Measurements from ENCODE around the gene WFDC6.

The WFDC6 gene

GRCh38 chr20:45497971-45498494 is 41.2 kb downstream of the WFDC6 start:
- H3K4me1 ChIP-seq (ENCODE audit: low read depth, poor library complexity, severe bottlenecking) = no peaks in the 10 kb centered on the region
- no peaks in the 10 kb centered on the region for H4K20me1 ChIP-seq (ENCODE audit: insufficient read depth)
- no peaks in the 10 kb centered on the region for H3K27me3 ChIP-seq (ENCODE audit: insufficient read depth, low read depth)
- no peak overlapping the region for H3K9ac ChIP-seq
- H3K79me2 ChIP-seq (ENCODE audit: insufficient read depth, low read depth) = no peaks in the 10 kb centered on the region
- TF ChIP-seq, protein P1, sequence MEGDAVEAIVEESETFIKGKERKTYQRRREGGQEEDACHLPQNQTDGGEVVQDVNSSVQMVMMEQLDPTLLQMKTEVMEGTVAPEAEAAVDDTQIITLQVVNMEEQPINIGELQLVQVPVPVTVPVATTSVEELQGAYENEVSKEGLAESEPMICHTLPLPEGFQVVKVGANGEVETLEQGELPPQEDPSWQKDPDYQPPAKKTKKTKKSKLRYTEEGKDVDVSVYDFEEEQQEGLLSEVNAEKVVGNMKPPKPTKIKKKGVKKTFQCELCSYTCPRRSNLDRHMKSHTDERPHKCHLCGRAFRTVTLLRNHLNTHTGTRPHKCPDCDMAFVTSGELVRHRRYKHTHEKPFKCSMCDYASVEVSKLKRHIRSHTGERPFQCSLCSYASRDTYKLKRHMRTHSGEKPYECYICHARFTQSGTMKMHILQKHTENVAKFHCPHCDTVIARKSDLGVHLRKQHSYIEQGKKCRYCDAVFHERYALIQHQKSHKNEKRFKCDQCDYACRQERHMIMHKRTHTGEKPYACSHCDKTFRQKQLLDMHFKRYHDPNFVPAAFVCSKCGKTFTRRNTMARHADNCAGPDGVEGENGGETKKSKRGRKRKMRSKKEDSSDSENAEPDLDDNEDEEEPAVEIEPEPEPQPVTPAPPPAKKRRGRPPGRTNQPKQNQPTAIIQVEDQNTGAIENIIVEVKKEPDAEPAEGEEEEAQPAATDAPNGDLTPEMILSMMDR (conservative IDR thresholded peaks at IDR 0.05; ENCODE audit: low read depth, low read length) = no peak
- no peak overlapping the region for H3K4me3 ChIP-seq (IDR thresholded peaks at IDR 0.05; ENCODE audit: insufficient read depth, low read depth, low read length)
- no peaks in the 10 kb centered on the region for H3K36me3 ChIP-seq (ENCODE audit: insufficient read depth)
- H3K4me2 ChIP-seq = no peak overlapping the region
- H2AFZ ChIP-seq (ENCODE audit: low read depth) = no peak overlapping the region
- H3K27ac ChIP-seq = no peak overlapping the region

- Histone ChIP-seq H3K4me1 (ENCODE audit: low read depth, poor library complexity, severe bottlenecking) (no peaks in the 10 kb centered on the region), H2AFZ (ENCODE audit: low read depth) (no peak overlapping the region), H3K36me3 (ENCODE audit: insufficient read depth) (no peaks in the 10 kb centered on the region), H3K27ac (no peak overlapping the region), H3K9ac (no peak overlapping the region), H3K79me2 (ENCODE audit: insufficient read depth, low read depth) (no peaks in the 10 kb centered on the region), H3K4me3 (IDR thresholded peaks at IDR 0.05; ENCODE audit: insufficient read depth, low read depth, low read length) (no peak overlapping the region), H4K20me1 (ENCODE audit: insufficient read depth) (no peaks in the 10 kb centered on the region), H3K4me2 (no peak overlapping the region), H3K27me3 (ENCODE audit: insufficient read depth, low read depth) (no peaks in the 10 kb centered on the region)
- TF ChIP-seq, protein P1 (conservative IDR thresholded peaks at IDR 0.05; ENCODE audit: low read depth, low read length) = no peak
Measured at GRCh38 chr20:45496166-45496565, 43.1 kb downstream of the WFDC6 start.

- Histone ChIP-seq H2AFZ (ENCODE audit: low read depth) (no peak overlapping the region), H3K4me3 (IDR thresholded peaks at IDR 0.05; ENCODE audit: insufficient read depth, low read depth, low read length) (no peak overlapping the region), H3K4me1 (ENCODE audit: low read depth, poor library complexity, severe bottlenecking) (no peaks in the 10 kb centered on the region), H4K20me1 (ENCODE audit: insufficient read depth) (no peaks in the 10 kb centered on the region), H3K4me2 (no peak overlapping the region), H3K27me3 (ENCODE audit: insufficient read depth, low read depth) (no peaks in the 10 kb centered on the region), H3K79me2 (ENCODE audit: insufficient read depth, low read depth) (no peaks in the 10 kb centered on the region), H3K27ac (no peak overlapping the region), H3K36me3 (ENCODE audit: insufficient read depth) (no peaks in the 10 kb centered on the region), H3K9ac (no peak overlapping the region)
- TF ChIP-seq, protein P1 (conservative IDR thresholded peaks at IDR 0.05; ENCODE audit: low read depth, low read length) = no peak
Measured at GRCh38 chr20:45495501-45495941, 43.8 kb downstream of the WFDC6 start.

DNA sequence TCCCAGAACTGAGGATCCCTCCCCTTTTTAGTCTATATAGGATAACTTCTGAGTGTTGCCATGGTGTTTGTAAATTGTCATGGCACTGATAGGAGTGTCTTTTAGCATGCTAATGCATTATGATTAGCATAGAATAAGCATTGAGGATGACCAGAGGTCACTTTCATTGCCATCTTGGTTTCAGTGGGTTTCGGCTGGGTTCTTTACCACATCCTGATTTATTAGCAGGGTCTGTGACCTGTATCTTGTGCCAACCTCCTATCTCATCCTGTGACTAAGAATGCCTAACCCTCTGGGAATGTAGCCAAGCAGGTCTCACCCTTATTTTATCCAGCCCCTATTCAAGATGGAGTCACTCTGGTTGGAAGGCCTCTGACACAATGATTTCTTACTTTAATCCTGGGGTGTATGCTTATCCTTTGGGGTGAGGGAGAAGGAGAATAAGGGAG is 50.2 kb downstream of the WFDC6 start:
- TF ChIP-seq, protein P1 (conservative IDR thresholded peaks at IDR 0.05; ENCODE audit: low read depth, low read length) = no peak
- no peaks in the 10 kb centered on the region for H3K27me3 ChIP-seq (ENCODE audit: insufficient read depth, low read depth)
- H3K4me3 ChIP-seq (IDR thresholded peaks at IDR 0.05; ENCODE audit: insufficient read depth, low read depth, low read length) = no peak overlapping the region
- H3K27ac ChIP-seq = no peak overlapping the region
- H3K4me2 ChIP-seq = no peak overlapping the region
- H4K20me1 ChIP-seq (ENCODE audit: insufficient read depth) = no peaks in the 10 kb centered on the region
- no peaks in the 10 kb centered on the region for H3K4me1 ChIP-seq (ENCODE audit: low read depth, poor library complexity, severe bottlenecking)
- H3K36me3 ChIP-seq (ENCODE audit: insufficient read depth) = no peaks in the 10 kb centered on the region
- no peak overlapping the region for H3K9ac ChIP-seq
- no peaks in the 10 kb centered on the region for H3K79me2 ChIP-seq (ENCODE audit: insufficient read depth, low read depth)
- no peak overlapping the region for H2AFZ ChIP-seq (ENCODE audit: low read depth)
